HG03521 (cell line): ENCODE measurements around the gene TMEM255A.
"Not testable (repeated sequence)": the region's sequence is repeated elsewhere in the genome, so short reads cannot be mapped to it uniquely, and the experiment has no call there.

Source experiments
- ATAC-seq: cut with Tn5 transposase; IDR thresholded peaks from one replicate; pipeline ENCODE4 v1.9.1; 2021; ENCODE audit warnings: mild to moderate bottlenecking, moderate library complexity; ENCODE audit not compliant: unreplicated experiment

Gene TMEM255A

DNA sequence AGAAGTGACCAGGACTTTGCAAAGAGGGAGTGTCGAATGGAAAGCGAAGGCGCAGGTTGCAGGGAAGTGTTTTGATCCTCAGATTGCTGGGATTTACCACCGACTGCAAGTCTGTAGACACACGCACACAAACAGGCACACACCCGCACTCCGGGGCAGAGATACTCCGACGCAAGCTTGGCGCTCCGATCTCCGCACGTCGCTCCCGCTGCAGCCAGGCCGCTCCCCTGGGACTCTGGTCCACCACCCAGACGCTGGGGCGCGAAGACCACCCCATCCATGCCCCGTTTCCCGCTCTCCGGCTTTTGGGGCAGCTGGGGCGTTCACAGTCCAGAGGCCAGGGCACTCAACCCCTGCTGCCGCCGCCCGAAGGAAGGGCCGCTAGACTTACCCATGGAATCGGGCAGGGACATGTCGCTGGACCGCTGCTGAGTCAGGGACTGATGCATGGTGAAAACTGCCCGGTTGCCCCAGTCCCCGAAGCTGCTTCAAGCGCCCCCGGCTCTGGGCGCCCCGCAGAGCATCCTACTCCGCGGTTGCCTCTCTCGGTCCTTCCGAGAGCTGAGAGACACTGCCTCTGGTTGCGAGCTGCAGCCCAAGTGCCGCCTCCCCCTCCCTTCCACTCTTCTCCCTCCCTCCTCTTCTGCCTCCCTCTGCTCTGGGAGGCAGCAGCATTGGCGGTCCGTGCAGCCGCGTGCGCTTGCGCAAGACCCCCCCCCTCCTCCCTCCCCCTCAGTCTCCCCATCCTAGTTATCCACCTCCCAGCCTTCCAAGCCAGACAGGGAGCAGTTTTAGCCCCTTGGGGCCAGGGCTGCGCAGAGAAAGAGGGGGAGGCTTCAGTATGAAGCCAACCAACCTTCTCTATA, at the start of gene TMEM255A:
Gene TMEM255A (minus strand): TSS at position 601 of the 866 bp plus-strand sequence. CDS start 152 bp downstream, at position 449.
- ATAC-seq, result no peak

DNA sequence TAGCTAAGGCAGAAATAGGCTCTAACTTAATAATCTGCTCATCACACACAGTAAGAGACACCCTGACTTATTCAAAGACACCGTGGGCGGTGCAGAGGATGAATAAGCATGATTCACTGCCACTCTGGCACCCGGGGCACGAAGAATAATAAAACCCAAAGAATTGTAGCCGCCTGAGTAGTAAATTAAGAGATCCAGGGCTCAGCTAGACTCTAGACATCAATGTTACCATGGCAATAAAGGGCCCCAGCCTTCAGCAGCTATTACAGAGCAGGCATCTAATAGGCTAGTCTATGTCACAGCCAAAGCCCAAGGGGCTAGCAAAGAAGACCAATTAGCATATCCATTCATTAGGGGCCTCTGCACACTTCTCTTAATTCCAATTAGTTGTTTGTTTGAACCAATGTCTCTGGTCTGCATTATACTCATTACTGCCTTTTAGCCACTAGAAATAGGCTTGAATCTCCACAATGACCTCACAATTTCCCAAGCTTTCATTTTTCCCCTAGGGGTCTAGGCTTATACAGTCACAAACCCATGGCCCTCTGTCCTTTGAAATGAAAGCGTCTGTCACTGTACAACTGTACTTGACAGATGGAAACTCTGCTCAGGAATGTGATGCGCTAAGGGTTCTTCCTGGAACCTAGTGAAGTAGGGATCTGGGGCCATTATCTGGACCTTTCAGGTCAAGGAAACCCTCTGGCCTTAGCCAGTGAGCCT, 47.6 kb upstream of the TMEM255A start:
- ATAC-seq, result no peak

GRCh38 chrX:120357186-120357585, 45.9 kb upstream of the TMEM255A start:
- no peak for ATAC-seq

- no peak for ATAC-seq
Observed at GRCh38 chrX:120356084-120356483, 44.8 kb upstream of the TMEM255A start.

GRCh38 chrX:120350450-120351138, 39.3 kb upstream of the TMEM255A start:
- ATAC-seq, result no peak

- not testable (repeated sequence) for ATAC-seq
Observed at GRCh38 chrX:120344566-120344965, 33.3 kb upstream of the TMEM255A start.

- ATAC-seq, result no peak
Observed at GRCh38 chrX:120336899-120337298, 25.6 kb upstream of the TMEM255A start.

DNA sequence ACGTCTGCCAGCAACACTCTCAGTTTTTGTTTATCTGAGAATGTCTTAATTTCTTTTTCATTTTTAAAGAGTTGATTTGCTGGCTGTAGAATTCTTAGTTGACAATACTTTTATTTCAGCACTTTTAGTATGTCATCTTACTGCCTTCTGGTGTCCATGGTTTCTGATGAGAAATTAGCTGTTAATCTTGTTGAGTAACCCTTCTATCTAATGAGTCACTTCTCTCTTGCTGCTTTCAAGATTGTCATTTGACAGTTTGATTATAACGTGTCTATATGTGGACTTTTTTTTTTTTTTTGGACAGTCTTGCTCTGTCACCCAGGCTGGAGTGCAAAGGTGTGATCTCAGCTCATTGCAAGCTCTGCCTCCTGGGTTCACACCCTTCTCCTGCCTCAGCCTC, 24.0 kb upstream of the TMEM255A start:
- no peak for ATAC-seq

GRCh38 chrX:120334603-120335002, 23.3 kb upstream of the TMEM255A start:
- ATAC-seq, result no peak

- ATAC-seq, result no peak
Observed at GRCh38 chrX:120334151-120334550, 22.9 kb upstream of the TMEM255A start.

GRCh38 chrX:120332394-120332793, 21.1 kb upstream of the TMEM255A start:
- no peak for ATAC-seq

- no peak for ATAC-seq
Observed at GRCh38 chrX:120331116-120331515, 19.9 kb upstream of the TMEM255A start.

DNA sequence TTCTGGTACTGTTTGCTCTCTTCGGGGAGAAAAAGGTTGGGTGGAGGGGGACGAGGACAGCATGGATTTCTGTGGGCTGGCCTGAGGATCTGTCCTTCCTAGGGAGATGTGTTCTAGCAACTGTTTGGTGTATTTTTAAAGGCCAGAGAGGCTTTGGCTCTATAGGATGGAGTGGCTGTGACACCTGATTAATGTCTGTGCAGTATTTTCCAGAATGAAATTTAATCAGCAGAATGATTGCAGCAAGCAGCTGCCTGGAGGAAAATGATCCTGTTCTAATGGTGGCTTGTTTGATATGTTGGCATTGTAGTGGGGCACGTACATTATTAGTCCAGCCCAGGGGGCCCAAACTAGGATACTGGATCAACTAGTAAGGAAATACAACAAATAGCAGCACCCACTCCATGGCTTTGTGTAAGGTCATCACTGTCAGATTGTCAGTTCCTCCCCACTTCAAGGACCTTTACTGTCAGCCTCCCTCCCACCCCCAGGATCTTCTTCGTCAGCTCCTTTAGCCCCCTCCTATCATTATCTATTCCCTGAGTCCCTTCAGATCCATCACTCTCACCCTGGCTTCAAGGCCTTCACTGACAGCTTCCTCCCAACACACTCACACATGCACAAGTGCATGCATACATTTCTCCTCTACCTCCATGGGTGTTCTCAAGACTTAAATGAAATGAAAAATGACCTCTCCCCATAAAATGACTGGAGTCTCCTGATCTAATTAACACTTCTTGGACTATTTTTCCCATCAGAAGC, 10.4 kb upstream of the TMEM255A start:
- ATAC-seq, result no peak

- ATAC-seq, result no peak
Observed at GRCh38 chrX:120318411-120318810, 7.2 kb upstream of the TMEM255A start.

GRCh38 chrX:120316587-120317283, 5.5 kb upstream of the TMEM255A start:
- ATAC-seq, result no peak

DNA sequence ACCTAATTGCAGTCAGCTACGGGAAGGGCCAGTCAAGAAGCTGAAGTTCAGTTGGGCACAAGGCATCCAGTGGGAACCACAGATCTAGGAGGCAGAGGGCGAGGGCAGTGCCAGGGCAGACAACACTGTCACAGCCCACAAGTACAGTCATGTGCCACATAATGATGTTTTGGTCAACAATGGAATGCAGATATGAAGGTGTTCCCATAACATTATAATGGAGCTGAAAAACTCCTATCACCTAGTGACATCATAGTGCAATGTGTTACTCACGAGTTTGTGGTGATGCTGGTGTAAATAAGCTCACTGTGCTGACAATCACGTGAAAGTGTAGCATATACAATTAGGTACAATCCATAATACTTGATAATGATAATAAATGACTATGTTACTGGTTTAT, 4.5 kb upstream of the TMEM255A start:
- no peak for ATAC-seq

- ATAC-seq, result no peak
Observed at GRCh38 chrX:120311727-120312063, 434 bp upstream of the TMEM255A start.

- ATAC-seq, result no peak
Observed at GRCh38 chrX:120309873-120310705, 1.2 kb downstream of the TMEM255A start.
